HFF-Myc (cell line): ENCODE data around the gene DNAJC7.

Experiments used
- DNase-seq: peaks from one replicate; pipeline ENCODE4 v3.0.0-alpha.2; 2011; ENCODE audit warnings: low read depth; ENCODE audit errors: extremely low read depth
- H3K4me3 ChIP-seq: replicated peaks from 2 replicates; pipeline ENCODE4 v1.5.1; 2011; ENCODE audit warnings: low read depth, mild to moderate bottlenecking, control low read depth, low read length
- TF ChIP-seq, protein P1 (sequence below): IDR thresholded peaks from 2 replicates; pipeline ENCODE4 v1.5.1; 2012; ENCODE audit warnings: mild to moderate bottlenecking, low read depth, low read length, control low read depth; ENCODE audit errors: missing control alignments

The DNAJC7 gene

DNA sequence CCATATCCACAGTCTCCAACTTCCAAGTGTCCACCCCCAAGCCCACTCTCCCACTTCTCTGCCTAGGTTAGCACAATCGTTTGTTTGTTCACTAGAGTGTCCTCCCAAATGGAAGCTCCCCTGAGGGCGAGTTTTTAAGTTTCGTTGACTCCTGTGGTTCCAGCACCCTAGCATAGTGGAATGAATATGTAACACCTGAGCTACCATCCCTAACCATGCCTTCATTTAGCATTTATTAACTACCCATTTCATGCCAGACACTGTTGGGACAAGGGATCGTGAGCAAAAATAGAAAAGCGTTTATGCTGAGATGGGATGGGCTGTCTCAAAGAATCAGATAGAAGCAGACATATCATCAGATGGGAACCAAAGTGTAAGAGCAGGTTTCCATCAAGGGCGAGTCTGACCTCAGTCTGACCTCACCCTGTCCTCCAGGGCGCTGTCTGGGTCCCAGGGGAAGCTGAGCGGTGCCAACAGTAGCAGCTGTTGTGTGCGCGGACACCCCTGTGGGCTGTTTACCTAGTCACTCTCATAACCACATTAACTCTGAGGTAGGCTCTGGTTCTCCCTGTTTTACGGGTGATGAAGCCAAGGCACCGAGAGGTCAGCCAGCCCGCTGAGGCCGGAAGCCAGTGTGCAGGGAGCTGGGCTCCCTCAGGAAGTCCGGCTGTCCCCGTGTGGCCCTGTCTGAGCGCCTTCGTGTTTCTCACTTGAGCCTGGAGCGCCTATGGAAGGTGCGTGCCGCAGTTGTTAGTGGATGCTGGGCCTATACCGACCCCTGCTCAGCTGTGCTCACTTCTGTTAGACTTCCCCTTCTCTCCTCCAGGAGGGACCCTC lies 44.5 kb downstream of the DNAJC7 start:
- DNase-seq = no peak

DNA sequence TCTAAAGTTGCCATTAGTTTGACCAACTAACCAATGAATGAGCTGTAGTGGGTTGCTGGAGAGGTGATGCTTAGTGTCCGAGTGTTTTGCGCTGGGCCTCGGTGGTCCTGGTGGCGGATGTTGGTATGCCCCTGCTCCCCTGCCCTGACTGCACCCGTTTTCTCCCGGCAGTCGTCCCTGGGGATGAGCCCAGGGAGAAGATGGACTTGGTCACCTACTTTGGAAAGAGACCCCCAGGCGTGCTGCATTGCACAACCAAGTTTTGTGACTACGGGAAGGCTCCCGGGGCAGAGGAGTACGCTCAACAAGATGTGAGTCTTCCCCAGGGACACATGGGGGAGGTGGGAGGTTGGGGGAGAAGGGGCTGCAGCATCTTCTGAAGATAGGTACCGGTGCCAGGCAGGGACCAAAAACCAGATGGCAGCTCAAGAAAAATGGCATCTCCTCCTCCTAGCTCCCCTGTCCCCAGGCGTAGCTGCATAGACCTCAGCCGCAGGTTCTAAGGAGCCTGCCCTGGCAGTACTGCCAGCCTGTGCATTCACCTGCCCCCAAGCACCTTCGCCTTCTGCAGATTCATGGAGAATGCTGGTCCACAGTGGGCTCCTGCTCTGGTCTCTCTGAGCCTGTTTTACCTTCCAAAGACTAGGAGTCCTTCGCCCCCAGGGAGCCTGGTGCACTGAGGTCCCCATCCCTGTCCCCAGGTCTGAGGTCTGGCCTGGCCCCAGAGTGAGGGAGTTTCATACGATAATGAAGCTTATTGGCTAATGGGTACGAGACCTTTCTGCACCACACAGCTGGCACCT lies 45.3 kb downstream of the DNAJC7 start:
- no peak overlapping the region for H3K4me3 ChIP-seq
- DNase-seq = no peak
- TF ChIP-seq, protein P1, sequence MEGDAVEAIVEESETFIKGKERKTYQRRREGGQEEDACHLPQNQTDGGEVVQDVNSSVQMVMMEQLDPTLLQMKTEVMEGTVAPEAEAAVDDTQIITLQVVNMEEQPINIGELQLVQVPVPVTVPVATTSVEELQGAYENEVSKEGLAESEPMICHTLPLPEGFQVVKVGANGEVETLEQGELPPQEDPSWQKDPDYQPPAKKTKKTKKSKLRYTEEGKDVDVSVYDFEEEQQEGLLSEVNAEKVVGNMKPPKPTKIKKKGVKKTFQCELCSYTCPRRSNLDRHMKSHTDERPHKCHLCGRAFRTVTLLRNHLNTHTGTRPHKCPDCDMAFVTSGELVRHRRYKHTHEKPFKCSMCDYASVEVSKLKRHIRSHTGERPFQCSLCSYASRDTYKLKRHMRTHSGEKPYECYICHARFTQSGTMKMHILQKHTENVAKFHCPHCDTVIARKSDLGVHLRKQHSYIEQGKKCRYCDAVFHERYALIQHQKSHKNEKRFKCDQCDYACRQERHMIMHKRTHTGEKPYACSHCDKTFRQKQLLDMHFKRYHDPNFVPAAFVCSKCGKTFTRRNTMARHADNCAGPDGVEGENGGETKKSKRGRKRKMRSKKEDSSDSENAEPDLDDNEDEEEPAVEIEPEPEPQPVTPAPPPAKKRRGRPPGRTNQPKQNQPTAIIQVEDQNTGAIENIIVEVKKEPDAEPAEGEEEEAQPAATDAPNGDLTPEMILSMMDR = no peak

More for the DNA sequence above, 44.5 kb downstream of the DNAJC7 start:
- H3K4me3 ChIP-seq = no peak overlapping the region
- TF ChIP-seq, protein P1 = no peak

DNA sequence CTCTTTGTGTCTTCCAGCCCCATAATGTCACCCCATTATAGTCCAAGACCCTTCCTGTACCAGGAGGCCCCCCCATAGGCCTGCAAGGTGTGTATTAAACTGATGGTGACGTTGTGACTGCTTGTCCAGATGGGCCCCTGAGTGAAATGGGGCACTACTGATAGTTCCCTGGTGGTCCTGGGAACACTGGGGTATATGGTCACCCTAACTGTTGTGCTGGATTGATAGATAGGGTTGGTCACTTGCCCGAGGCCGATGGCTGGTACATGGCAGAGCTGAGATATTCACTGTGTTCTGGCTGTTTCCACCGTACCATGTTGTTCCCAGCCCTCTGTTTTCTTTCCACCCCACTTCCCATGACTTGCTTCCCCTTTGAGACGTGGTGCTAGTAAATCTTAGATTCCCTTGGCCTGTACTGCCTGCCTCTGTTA lies 46.3 kb downstream of the DNAJC7 start:
- DNase-seq = no peak
- TF ChIP-seq, protein P1 = no peak
- no peak overlapping the region for H3K4me3 ChIP-seq

DNA sequence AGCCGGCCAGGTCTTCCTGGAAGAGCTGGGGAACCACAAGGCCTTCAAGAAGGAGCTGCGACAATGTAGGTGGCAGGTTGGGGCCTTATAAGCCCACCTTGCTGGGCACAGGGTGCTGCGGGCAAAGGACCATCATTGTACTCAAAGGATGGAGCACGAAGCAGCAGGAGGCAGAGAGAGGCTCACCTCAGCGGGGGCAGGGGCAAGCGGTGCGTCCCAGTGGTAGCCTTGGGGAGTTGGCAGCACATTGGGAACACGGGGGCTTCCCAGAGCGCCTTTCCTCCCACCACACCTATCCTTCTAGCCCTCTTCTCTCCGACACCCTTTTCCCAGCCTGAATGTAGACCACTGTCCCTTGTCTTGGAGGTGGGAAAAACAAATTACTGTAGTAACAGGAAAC lies 48.6 kb downstream of the DNAJC7 start:
- TF ChIP-seq, protein P1 = no peak
- DNase-seq = no peak
- H3K4me3 ChIP-seq = no peak overlapping the region

DNA sequence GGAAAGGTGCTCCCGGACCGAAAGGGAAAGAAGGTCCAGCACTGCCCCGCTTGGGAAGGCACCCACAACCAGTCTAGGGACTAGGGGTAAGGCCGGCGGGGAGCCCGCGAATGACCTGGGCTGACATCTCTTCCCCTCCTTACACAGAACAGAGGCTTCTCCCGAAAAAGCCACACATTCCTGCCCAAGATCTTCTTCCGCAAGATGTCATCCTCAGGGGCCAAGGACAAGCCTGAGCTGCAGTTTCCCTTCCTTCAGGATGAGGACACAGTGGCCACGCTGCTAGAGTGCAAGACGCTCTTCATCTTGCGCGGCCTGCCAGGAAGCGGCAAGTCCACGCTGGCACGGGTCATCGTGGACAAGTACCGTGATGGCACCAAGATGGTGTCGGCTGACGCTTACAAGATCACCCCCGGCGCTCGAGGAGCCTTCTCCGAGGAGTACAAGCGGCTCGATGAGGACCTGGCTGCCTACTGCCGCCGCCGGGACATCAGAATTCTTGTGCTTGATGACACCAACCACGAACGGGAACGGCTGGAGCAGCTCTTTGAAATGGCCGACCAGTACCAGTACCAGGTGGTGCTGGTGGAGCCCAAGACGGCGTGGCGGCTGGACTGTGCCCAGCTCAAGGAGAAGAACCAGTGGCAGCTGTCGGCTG lies 49.2 kb downstream of the DNAJC7 start:
- DNase-seq = no peak

More for the DNA sequence above, 49.2 kb downstream of the DNAJC7 start:
- peak overlapping the region; percentile 85 for H3K4me3 ChIP-seq
- TF ChIP-seq, protein P1 = no peak
